Activated naive CD4-positive, alpha-beta T cell treated with anti-CD3 and anti-CD28 coated beads, Interleukin-2, amount 10 ng/mL, durations not matched to agents 7 days and 5 days (primary cell): Measurements from ENCODE around the gene C1orf50.

ENCODE experiments used
- CTCF ChIA-PET: fragments of 350-600 bp; sonication (Branson Sonifier 250); formaldehyde crosslinking; loops from one replicate; lab custom pipeline; 2021; ENCODE audit warnings: antibody characterized with exemption; lab: Charles Lee
- DNase-seq: peaks from one replicate; pipeline ENCODE4 v3.0.0-alpha.2; 2020
- H3K27ac Mint-ChIP-seq: one replicate; pipeline ENCODE4 v1.8.0; 2021; ENCODE audit warnings: mild to moderate bottlenecking, moderate library complexity, mixed read lengths
- H3K27me3 Mint-ChIP-seq: one replicate; pipeline ENCODE4 v1.8.0; 2021; ENCODE audit warnings: mild to moderate bottlenecking, mixed read lengths
- H3K36me3 Mint-ChIP-seq: one replicate; pipeline ENCODE4 v1.8.0; 2021; ENCODE audit warnings: mixed read lengths
- H3K4me1 Mint-ChIP-seq: one replicate; pipeline ENCODE4 v1.8.0; 2021; ENCODE audit warnings: mixed read lengths
- H3K4me3 Mint-ChIP-seq: one replicate; pipeline ENCODE4 v1.8.0; 2021; ENCODE audit warnings: mild to moderate bottlenecking, moderate library complexity, mixed read lengths
- H3K9me3 Mint-ChIP-seq: one replicate; pipeline ENCODE4 v1.8.0; 2021; ENCODE audit warnings: mixed read lengths

C1orf50 gene

GRCh38 chr1:42757892-42758275 is 9.2 kb upstream of the C1orf50 start:
- CTCF ChIA-PET: interaction anchor here (0.6 to 2.3 kb wide), 5 partner anchors 9 to 915 kb away, joined by 3 to 15 read pairs (median 5); partner anchors contain the start of genes C1orf50 and P3H1
- H3K9me3 Mint-ChIP-seq: no peaks in the 10 kb centered on the region

GRCh38 chr1:42758641-42759040 is 8.4 kb upstream of the C1orf50 start:
- Mint-ChIP-seq H3K4me3 (no peak overlapping the region), H3K27me3 (no peaks in the 10 kb centered on the region), H3K9me3 (no peaks in the 10 kb centered on the region), H3K4me1 (peaks cover 5% of the 10 kb centered on the region), H3K27ac (no peak overlapping the region), H3K36me3 (peaks cover 45% of the 10 kb centered on the region)
- CTCF ChIA-PET: interaction anchor here (0.6 to 1.7 kb wide), 5 partner anchors 12 to 915 kb away, joined by 3 to 5 read pairs (median 3); no protein-coding TSS in a partner anchor
- no peak for DNase-seq

More at GRCh38 chr1:42757892-42758275, 9.2 kb upstream of the C1orf50 start:
- H3K4me3 Mint-ChIP-seq: no peak overlapping the region
- DNase-seq: no peak
- H3K27ac Mint-ChIP-seq: no peak overlapping the region
- no peaks in the 10 kb centered on the region for H3K27me3 Mint-ChIP-seq
- H3K36me3 Mint-ChIP-seq: peaks cover 50% of the 10 kb centered on the region
- H3K4me1 Mint-ChIP-seq: peaks cover 4% of the 10 kb centered on the region

- no peak overlapping the region for H3K27ac Mint-ChIP-seq
- peaks cover 41% of the 10 kb centered on the region for H3K36me3 Mint-ChIP-seq
- H3K4me1 Mint-ChIP-seq: peaks cover 6% of the 10 kb centered on the region
- H3K4me3 Mint-ChIP-seq: no peak overlapping the region
- DNase-seq: no peak
- CTCF ChIA-PET: interaction anchor here (0.7 to 1.7 kb wide), 4 partner anchors 12 to 181 kb away, joined by 3 to 5 read pairs (median 3); no protein-coding TSS in a partner anchor
- no peaks in the 10 kb centered on the region for H3K27me3 Mint-ChIP-seq
- no peaks in the 10 kb centered on the region for H3K9me3 Mint-ChIP-seq
Observed at GRCh38 chr1:42759114-42759513, 7.9 kb upstream of the C1orf50 start.

GRCh38 chr1:42761567-42761966 is 5.5 kb upstream of the C1orf50 start:
- H3K36me3 Mint-ChIP-seq: peaks cover 23% of the 10 kb centered on the region
- no peak for DNase-seq
- no peak overlapping the region for H3K27ac Mint-ChIP-seq
- H3K4me1 Mint-ChIP-seq: peaks cover 10% of the 10 kb centered on the region
- no peaks in the 10 kb centered on the region for H3K9me3 Mint-ChIP-seq
- H3K4me3 Mint-ChIP-seq: no peak overlapping the region
- no peaks in the 10 kb centered on the region for H3K27me3 Mint-ChIP-seq
- CTCF ChIA-PET: interaction anchor here (0.7 to 1.1 kb wide), 2 partner anchors 15 to 83 kb away, joined by 3 to 5 read pairs; no protein-coding TSS in a partner anchor

GRCh38 chr1:42762269-42762668 is 4.8 kb upstream of the C1orf50 start:
- CTCF ChIA-PET: interaction anchor here (0.7 to 1.1 kb wide), 3 partner anchors 14 to 83 kb away, joined by 3 to 5 read pairs (median 3); no protein-coding TSS in a partner anchor
- Mint-ChIP-seq H3K27me3 (no peaks in the 10 kb centered on the region), H3K4me3 (no peak overlapping the region), H3K4me1 (peaks cover 10% of the 10 kb centered on the region), H3K36me3 (peaks cover 18% of the 10 kb centered on the region), H3K9me3 (no peaks in the 10 kb centered on the region), H3K27ac (no peak overlapping the region)
- no peak for DNase-seq

- Mint-ChIP-seq H3K4me3 (no peak overlapping the region), H3K27ac (no peak overlapping the region), H3K36me3 (peaks cover 15% of the 10 kb centered on the region), H3K9me3 (no peaks in the 10 kb centered on the region), H3K27me3 (no peaks in the 10 kb centered on the region), H3K4me1 (peaks cover 35% of the 10 kb centered on the region)
- CTCF ChIA-PET: interaction anchor here (1.6 kb wide), 1 partner anchor 147 kb away, joined by 4 read pairs; no protein-coding TSS in a partner anchor
- DNase-seq: no peak
Observed at GRCh38 chr1:42765269-42765668, 1.8 kb upstream of the C1orf50 start.

- Mint-ChIP-seq H3K4me3 (no peak overlapping the region), H3K4me1 (peaks cover 40% of the 10 kb centered on the region), H3K27ac (no peak overlapping the region), H3K27me3 (no peaks in the 10 kb centered on the region), H3K9me3 (no peaks in the 10 kb centered on the region), H3K36me3 (peaks cover 21% of the 10 kb centered on the region)
- CTCF ChIA-PET: interaction anchor here (0.7 to 2.6 kb wide), 16 partner anchors 9 to 623 kb away, joined by 3 to 15 read pairs (median 4); no protein-coding TSS in a partner anchor
- peak; percentile 46 for DNase-seq
Observed at GRCh38 chr1:42765832-42766740, 963 bp upstream of the C1orf50 start.

GRCh38 chr1:42767510-42768000 is 506 bp downstream of the C1orf50 start:
- no peaks in the 10 kb centered on the region for H3K27me3 Mint-ChIP-seq
- peaks cover 39% of the 10 kb centered on the region for H3K4me1 Mint-ChIP-seq
- peaks cover 19% of the 10 kb centered on the region for H3K36me3 Mint-ChIP-seq
- H3K27ac Mint-ChIP-seq: peak overlapping the region; percentile 93
- no peak overlapping the region for H3K4me3 Mint-ChIP-seq
- no peaks in the 10 kb centered on the region for H3K9me3 Mint-ChIP-seq
- DNase-seq: no peak
- CTCF ChIA-PET: interaction anchor here (0.8 to 2.6 kb wide), 7 partner anchors 10 to 306 kb away, joined by 3 to 15 read pairs (median 5); no protein-coding TSS in a partner anchor

- Mint-ChIP-seq H3K36me3 (peaks cover 22% of the 10 kb centered on the region), H3K4me3 (no peak overlapping the region), H3K9me3 (no peaks in the 10 kb centered on the region), H3K27ac (no peak overlapping the region), H3K4me1 (peaks cover 42% of the 10 kb centered on the region), H3K27me3 (no peaks in the 10 kb centered on the region)
- CTCF ChIA-PET: interaction anchor here (2.6 kb wide), 1 partner anchor 305 kb away, joined by 11 read pairs; no protein-coding TSS in a partner anchor
- no peak for DNase-seq
Observed at GRCh38 chr1:42768172-42768571, 1.1 kb downstream of the C1orf50 start.

- CTCF ChIA-PET: no interaction called here
- no peak overlapping the region for H3K4me3 Mint-ChIP-seq
Observed at GRCh38 chr1:42769811-42770210, 2.8 kb downstream of the C1orf50 start.

GRCh38 chr1:42773420-42773819 is 6.4 kb downstream of the C1orf50 start:
- CTCF ChIA-PET: interaction anchor here (7.8 kb wide), 1 partner anchor 299 kb away, joined by 103 read pairs; no protein-coding TSS in a partner anchor
- no peaks in the 10 kb centered on the region for H3K27me3 Mint-ChIP-seq

More at GRCh38 chr1:42769811-42770210, 2.8 kb downstream of the C1orf50 start:
- Mint-ChIP-seq H3K36me3 (peaks cover 27% of the 10 kb centered on the region), H3K27ac (no peak overlapping the region), H3K9me3 (no peaks in the 10 kb centered on the region), H3K27me3 (no peaks in the 10 kb centered on the region), H3K4me1 (peaks cover 37% of the 10 kb centered on the region)
- no peak for DNase-seq

GRCh38 chr1:42774928-42775526 is 8.0 kb downstream of the C1orf50 start:
- Mint-ChIP-seq H3K27me3 (no peaks in the 10 kb centered on the region), H3K27ac (no peak overlapping the region), H3K36me3 (peaks cover 49% of the 10 kb centered on the region), H3K4me1 (peaks cover 27% of the 10 kb centered on the region), H3K4me3 (no peak overlapping the region), H3K9me3 (no peaks in the 10 kb centered on the region)
- no peak for DNase-seq
- CTCF ChIA-PET: interaction anchor here (7.8 kb wide), 1 partner anchor 298 kb away, joined by 103 read pairs; no protein-coding TSS in a partner anchor

More at GRCh38 chr1:42773420-42773819, 6.4 kb downstream of the C1orf50 start:
- Mint-ChIP-seq H3K4me3 (no peak overlapping the region), H3K4me1 (peaks cover 33% of the 10 kb centered on the region), H3K27ac (no peak overlapping the region), H3K36me3 (peaks cover 52% of the 10 kb centered on the region), H3K9me3 (no peaks in the 10 kb centered on the region)
- DNase-seq: no peak

- H3K9me3 Mint-ChIP-seq: no peaks in the 10 kb centered on the region
- CTCF ChIA-PET: interaction anchor here (0.7 to 7.8 kb wide), 6 partner anchors 15 to 301 kb away, joined by 3 to 103 read pairs (median 14); no protein-coding TSS in a partner anchor
- DNase-seq: no peak
- peaks cover 49% of the 10 kb centered on the region for H3K36me3 Mint-ChIP-seq
- H3K27ac Mint-ChIP-seq: no peak overlapping the region
- H3K4me1 Mint-ChIP-seq: peaks cover 20% of the 10 kb centered on the region
- H3K27me3 Mint-ChIP-seq: no peaks in the 10 kb centered on the region
- H3K4me3 Mint-ChIP-seq: no peak overlapping the region
Observed at GRCh38 chr1:42776502-42776901, 9.5 kb downstream of the C1orf50 start.
